Mesenchymal stem cell (in vitro differentiated cells and primary cell): Measurements from ENCODE around the gene SBNO2.

Experiments used
- DNase-seq: peaks from one replicate; pipeline ENCODE4 v3.0.0-alpha.2; 2013
- H2AFZ ChIP-seq: one replicate; pipeline ENCODE4 v1.6.1; 2013; ENCODE audit warnings: low read depth, mild to moderate bottlenecking, control low read depth, inconsistent platforms, low read length, moderate library complexity
- H2AK5ac ChIP-seq: 2 replicates; pipeline ENCODE4 v1.6.1; 2013; ENCODE audit warnings: low read length, moderate library complexity, mild to moderate bottlenecking, inconsistent platforms; ENCODE audit not compliant: severe bottlenecking
- H2BK120ac ChIP-seq: one replicate; pipeline ENCODE4 v1.6.1; 2013; ENCODE audit warnings: low read depth, mild to moderate bottlenecking, inconsistent platforms, low read length, moderate library complexity
- H2BK12ac ChIP-seq, 2 experiments: one replicate each; pipeline ENCODE4 v1.6.1; 2013; ENCODE audit warnings: inconsistent platforms in 2 of 2, low read length in 2 of 2, mild to moderate bottlenecking in 2 of 2, moderate library complexity in 2 of 2, control low read depth in 1 of 2
- H2BK15ac ChIP-seq: one replicate; pipeline ENCODE4 v1.6.1; 2013; ENCODE audit warnings: mild to moderate bottlenecking, low read depth, inconsistent platforms; ENCODE audit not compliant: poor library complexity, severe bottlenecking
- H2BK5ac ChIP-seq: 2 replicates; pipeline ENCODE4 v1.6.1; 2013; ENCODE audit warnings: low read depth, mild to moderate bottlenecking, low read length, control low read depth, inconsistent platforms; ENCODE audit not compliant: poor library complexity, severe bottlenecking
- H3K14ac ChIP-seq, 2 experiments: one replicate each; pipeline ENCODE4 v1.6.1; 2013; ENCODE audit warnings: inconsistent platforms in 2 of 2, low read length in 2 of 2, control low read depth in 1 of 2, mild to moderate bottlenecking in 1 of 2, moderate library complexity in 1 of 2
- H3K18ac ChIP-seq, 2 experiments: one replicate each; pipeline ENCODE4 v1.6.1; 2013; ENCODE audit warnings: inconsistent platforms in 2 of 2, low read length in 2 of 2, control low read depth in 1 of 2, low read depth in 1 of 2, mild to moderate bottlenecking in 1 of 2
- H3K23ac ChIP-seq, 2 experiments: one replicate each; pipeline ENCODE4 v1.6.1; 2013; ENCODE audit warnings: inconsistent platforms in 2 of 2, low read length in 2 of 2, mild to moderate bottlenecking in 2 of 2, moderate library complexity in 2 of 2, control low read depth in 1 of 2
- H3K27ac ChIP-seq: 2 replicates; pipeline ENCODE4 v1.5.1; 2013; ENCODE audit warnings: mild to moderate bottlenecking, moderate library complexity, low read length, control low read depth, inconsistent platforms; ENCODE audit not compliant: poor library complexity, severe bottlenecking
- H3K27me3 ChIP-seq, 2 experiments: 2 replicates each; pipeline versions ENCODE4 v1.6.1 to v1.7.0; 2013; ENCODE audit warnings: low read length in 2 of 2, mild to moderate bottlenecking in 2 of 2, moderate library complexity in 2 of 2, control low read depth in 1 of 2, inconsistent platforms in 1 of 2; ENCODE audit not compliant: control insufficient read depth in 1 of 2, insufficient read depth in 1 of 2
- H3K36me3 ChIP-seq, 2 experiments: 2 replicates each; pipeline versions ENCODE4 v1.6.1 to v1.7.0; 2013; ENCODE audit warnings: low read length in 2 of 2, control low read depth in 1 of 2, inconsistent platforms in 1 of 2, low read depth in 1 of 2, mild to moderate bottlenecking in 1 of 2; ENCODE audit not compliant: insufficient read depth in 2 of 2, control insufficient read depth in 1 of 2
- H3K4ac ChIP-seq, 2 experiments: one replicate each; pipeline ENCODE4 v1.6.1; 2013; ENCODE audit warnings: inconsistent platforms in 2 of 2, low read length in 2 of 2, mild to moderate bottlenecking in 2 of 2, moderate library complexity in 2 of 2, control low read depth in 1 of 2, low read depth in 1 of 2
- H3K4me1 ChIP-seq: 2 replicates; pipeline ENCODE4 v1.6.1; 2013; ENCODE audit warnings: low read depth, low read length, control low read depth; ENCODE audit not compliant: control insufficient read depth, insufficient read depth
- H3K4me2 ChIP-seq: 2 replicates; pipeline ENCODE4 v1.6.1; 2013; ENCODE audit warnings: low read length, mild to moderate bottlenecking, inconsistent platforms; ENCODE audit not compliant: poor library complexity, severe bottlenecking
- H3K4me3 ChIP-seq, 2 experiments: 2 replicates each; pipeline versions ENCODE4 v1.5.1 to v1.7.0; 2013; ENCODE audit warnings: low read length in 2 of 2, mild to moderate bottlenecking in 2 of 2, control low read depth in 1 of 2, low read depth in 1 of 2; ENCODE audit not compliant: insufficient read depth in 1 of 2
- H3K79me1 ChIP-seq: replicated peaks from 2 replicates; pipeline ENCODE4 v1.6.1; 2013; ENCODE audit warnings: mild to moderate bottlenecking, control low read depth, low read length, inconsistent platforms; ENCODE audit not compliant: poor library complexity, severe bottlenecking
- H3K9ac ChIP-seq: 2 replicates; pipeline ENCODE4 v1.7.0; 2013; ENCODE audit warnings: mild to moderate bottlenecking, low read length, moderate library complexity
- H3K9me3 ChIP-seq: 2 replicates; pipeline ENCODE4 v1.7.0; 2013; ENCODE audit warnings: mild to moderate bottlenecking, low read length; ENCODE audit not compliant: control insufficient read depth
- H4K8ac ChIP-seq: one replicate; pipeline ENCODE4 v1.6.1; 2013; ENCODE audit warnings: inconsistent platforms, mild to moderate bottlenecking, low read length, moderate library complexity
- H4K91ac ChIP-seq: one replicate; pipeline ENCODE4 v1.6.1; 2013; ENCODE audit warnings: mild to moderate bottlenecking, low read length, inconsistent platforms
- WGBS: methylation state at CpG from one replicate; pipeline ENCODE4 v1.1.7; 2013; ENCODE audit warnings: mixed read lengths; 5-methylcytosine and 5-hydroxymethylcytosine counted together

The SBNO2 gene

GRCh38 chr19:1214299-1214861 is 40.3 kb upstream of the SBNO2 start:
- H3K14ac ChIP-seq = peak overlapping the region in 1 of 2 experiments; percentile 50
- peak overlapping the region in 1 of 2 experiments; percentile 79 for H2BK12ac ChIP-seq
- H3K79me1 ChIP-seq = peaks cover 2% of the 10 kb centered on the region
- no peak overlapping the region for H3K4me3 ChIP-seq
- no peak for DNase-seq
- peaks cover 10 to 59% of the 10 kb centered on the region in 2 experiments for H3K36me3 ChIP-seq
- H2AFZ ChIP-seq = no peak overlapping the region
- peak overlapping the region; percentile 20 for H2BK15ac ChIP-seq
- H3K9ac ChIP-seq = no peak overlapping the region
- no peak overlapping the region for H2BK120ac ChIP-seq
- peak overlapping the region in 1 of 2 experiments; percentile 25 for H3K23ac ChIP-seq
- H3K4me2 ChIP-seq = no peak overlapping the region
- peak overlapping the region; percentile 24 to 76 for H3K18ac ChIP-seq
- peak overlapping the region; percentile 33 for H4K8ac ChIP-seq
- H3K9me3 ChIP-seq = no peaks in the 10 kb centered on the region
- H2BK5ac ChIP-seq = no peak overlapping the region
- peaks cover 60% of the 10 kb centered on the region for H3K4me1 ChIP-seq
- no peak overlapping the region for H2AK5ac ChIP-seq
- peak overlapping the region; percentile 41 to 80 for H3K4ac ChIP-seq
- H4K91ac ChIP-seq = peak overlapping the region; percentile 78
- peak overlapping the region; percentile 71 for H3K27ac ChIP-seq
- H3K27me3 ChIP-seq = no peaks in the 10 kb centered on the region
- WGBS = 85% methylated on average over 21 of the region's 21 CpGs

DNA sequence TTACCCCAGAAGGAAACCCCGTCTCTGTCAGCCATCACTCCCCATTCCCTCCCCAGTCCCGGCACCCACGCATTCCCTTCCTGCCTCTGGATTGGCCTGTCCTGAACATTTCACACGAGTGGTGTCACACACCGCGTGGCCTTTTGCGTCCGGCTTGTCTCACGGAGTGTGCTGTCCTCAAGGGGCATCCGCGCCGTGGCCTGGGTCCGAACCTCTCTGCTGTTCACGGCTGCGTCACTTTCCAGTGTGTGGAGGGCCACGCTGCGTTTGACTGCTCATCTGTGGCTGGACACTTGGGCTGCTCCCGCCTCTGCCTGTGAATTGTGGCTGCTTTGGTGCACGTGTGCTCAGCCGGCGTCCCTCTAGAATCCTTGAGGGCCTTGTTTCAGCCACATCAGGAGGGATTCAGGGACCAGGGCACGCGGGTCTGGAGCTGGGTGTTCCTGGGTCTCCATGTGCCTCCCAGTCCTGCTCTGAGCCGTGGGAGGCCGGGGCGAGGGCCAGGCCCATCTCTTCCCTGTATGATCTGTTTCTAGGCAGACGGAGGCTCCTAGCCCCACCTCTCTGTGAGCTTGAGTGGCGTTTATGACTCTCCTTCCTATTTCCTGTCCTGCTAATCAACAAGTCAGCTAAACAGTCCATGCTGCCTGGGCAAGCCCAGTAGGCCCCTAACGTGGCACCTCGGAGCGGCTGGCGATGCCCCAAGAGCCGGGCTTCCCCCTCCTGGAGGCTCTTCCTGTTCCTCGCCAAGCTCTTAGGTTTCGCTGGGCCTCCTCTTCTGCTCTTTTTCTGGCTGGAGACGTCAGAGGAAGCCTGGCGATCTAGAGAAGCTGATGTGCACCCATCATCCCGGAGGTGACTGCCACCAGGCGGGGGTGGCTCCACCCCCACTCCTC is 39.6 kb upstream of the SBNO2 start:
- Histone ChIP-seq H3K27ac (peak overlapping the region; percentile 71), H2AK5ac (peak overlapping the region; percentile 52), H3K9me3 (no peaks in the 10 kb centered on the region), H2BK120ac (no peak overlapping the region), H2BK12ac (peak overlapping the region; percentile 88 to 97), H3K18ac (peak overlapping the region; percentile 80 to 93), H4K91ac (peak overlapping the region; percentile 79), H3K4ac (peak overlapping the region; percentile 69 to 80), H3K79me1 (peaks cover 2% of the 10 kb centered on the region), H3K14ac (peak overlapping the region in 1 of 2 experiments; percentile 50), H3K4me1 (peaks cover 63% of the 10 kb centered on the region), H2BK5ac (no peak overlapping the region), H3K27me3 (no peaks in the 10 kb centered on the region), H2AFZ (no peak overlapping the region), H3K4me3 (no peak overlapping the region), H3K36me3 (peaks cover 10 to 60% of the 10 kb centered on the region in 2 experiments), H3K23ac (peak overlapping the region in 1 of 2 experiments; percentile 37), H2BK15ac (no peak overlapping the region), H3K9ac (peak overlapping the region; percentile 17), H4K8ac (peak overlapping the region; percentile 61), H3K4me2 (no peak overlapping the region)
- DNase-seq = peak; percentile 90
- WGBS = 54% methylated on average over 39 of the region's 39 CpGs

DNA sequence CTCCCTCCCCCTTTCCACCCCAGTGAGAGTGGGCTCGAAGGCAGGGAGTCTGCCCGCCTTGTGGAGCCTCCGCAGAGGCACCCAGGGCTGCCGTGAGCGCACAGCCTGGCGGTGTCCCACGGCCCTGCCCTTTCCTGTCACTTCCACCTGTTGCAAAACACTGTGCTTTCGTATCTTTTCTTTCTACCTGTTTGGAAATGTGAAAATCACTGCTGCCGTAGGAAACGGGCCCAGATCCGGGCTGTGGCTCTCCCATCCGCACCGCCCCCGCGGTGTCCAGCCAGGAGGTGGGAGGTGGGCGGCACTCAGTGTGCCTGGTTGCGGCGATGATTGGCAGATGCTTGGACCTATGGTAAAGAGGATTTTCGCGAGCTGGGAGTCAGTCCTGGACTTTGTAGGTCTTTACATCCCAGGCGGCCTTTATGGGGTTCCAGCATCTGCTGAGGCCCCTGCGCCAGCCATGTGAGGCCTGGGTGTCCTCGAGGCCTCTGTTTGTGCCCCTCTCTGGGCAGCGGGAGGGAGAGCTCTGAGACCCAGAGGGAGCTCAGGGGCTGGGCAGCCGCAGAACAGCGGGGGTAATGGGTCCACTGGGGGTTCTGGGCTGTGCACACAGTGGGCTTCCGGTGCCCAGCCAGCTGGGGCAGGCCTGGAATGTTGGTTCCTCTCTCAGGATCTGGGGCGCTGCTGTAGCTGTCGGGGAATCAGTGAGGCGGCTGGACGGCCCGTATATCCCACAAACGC is 37.6 kb upstream of the SBNO2 start:
- peak overlapping the region; percentile 32 for H4K91ac ChIP-seq
- no peak overlapping the region for H2BK12ac ChIP-seq
- H3K23ac ChIP-seq = no peak overlapping the region
- H3K4ac ChIP-seq = no peak overlapping the region
- DNase-seq = no peak
- H3K14ac ChIP-seq = no peak overlapping the region
- peaks cover 10 to 50% of the 10 kb centered on the region in 2 experiments for H3K36me3 ChIP-seq
- peak overlapping the region; percentile 23 for H2AK5ac ChIP-seq
- no peak overlapping the region for H2BK5ac ChIP-seq
- H3K27me3 ChIP-seq = no peaks in the 10 kb centered on the region
- H4K8ac ChIP-seq = no peak overlapping the region
- no peaks in the 10 kb centered on the region for H3K79me1 ChIP-seq
- no peaks in the 10 kb centered on the region for H3K9me3 ChIP-seq
- H3K4me1 ChIP-seq = peaks cover 66% of the 10 kb centered on the region
- H2BK15ac ChIP-seq = no peak overlapping the region
- no peak overlapping the region for H3K27ac ChIP-seq
- 97% methylated on average over 33 of the region's 33 CpGs for WGBS
- H3K9ac ChIP-seq = no peak overlapping the region
- no peak overlapping the region for H2AFZ ChIP-seq
- H2BK120ac ChIP-seq = no peak overlapping the region
- H3K4me3 ChIP-seq = no peak overlapping the region
- no peak overlapping the region for H3K4me2 ChIP-seq
- no peak overlapping the region for H3K18ac ChIP-seq
